ENCODE data around the gene NPLOC4. TPM values are rescaled to one million over a fixed set of nuclear protein-coding genes. Genes with fewer than 3 reads are reported as not detected.

NPLOC4 gene
- total RNA-seq, 2 donors from 2014 or later, result 43.8 to 63.0 TPM

- intact Hi-C loops (cut with DNase I), result no loop called here
- Histone ChIP-seq H3K4me1 (no peaks in the 10 kb centered on the region), H3K36me3 (replicated peaks in 1 of 2; ENCODE audit: insufficient read depth in 1 of 2, low read depth in 2 of 2) (peaks cover 4 to 31% of the 10 kb centered on the region in 2 donors), H3K27ac (no peak overlapping the region), H3K4me3 (no peak overlapping the region), H3K9me3 (no peaks in the 10 kb centered on the region), H3K27me3 (no peaks in the 10 kb centered on the region)
- no peak for ATAC-seq
- 96 to 98% methylated on average over 4 of the region's 4 CpGs for WGBS, 2 donors
- TF ChIP-seq CTCF (IDR thresholded peaks at IDR 0.05) (no peak), POLR2A (IDR thresholded peaks at IDR 0.05) (no peak)
- no peak for DNase-seq
Observed at GRCh38 chr17:81608082-81608481, 28.8 kb downstream of the NPLOC4 start.

- TF ChIP-seq CTCF (IDR thresholded peaks at IDR 0.05), result no peak
- TF ChIP-seq POLR2A (IDR thresholded peaks at IDR 0.05), result no peak
- Histone ChIP-seq H3K4me1 (no peaks in the 10 kb centered on the region), H3K27me3 (no peaks in the 10 kb centered on the region), H3K36me3 (replicated peaks in 1 of 2; ENCODE audit: insufficient read depth in 1 of 2, low read depth in 2 of 2) (peaks cover 4 to 28% of the 10 kb centered on the region in 2 donors), H3K9me3 (no peaks in the 10 kb centered on the region), H3K27ac (no peak overlapping the region), H3K4me3 (no peak overlapping the region)
- DNase-seq (no peak), ATAC-seq (no peak)
- intact Hi-C loops (cut with DNase I), result no loop called here
- WGBS, 2 donors, result 71 to 74% methylated on average over 6 of the region's 6 CpGs
Observed at GRCh38 chr17:81607431-81607830, 29.5 kb downstream of the NPLOC4 start.

GRCh38 chr17:81603846-81604610 lies 32.9 kb downstream of the NPLOC4 start:
- no peak overlapping the region for H3K27ac ChIP-seq
- peaks cover 4 to 33% of the 10 kb centered on the region in 2 donors for H3K36me3 ChIP-seq (replicated peaks in 1 of 2; ENCODE audit: insufficient read depth in 1 of 2, low read depth in 2 of 2)
- no peak for ATAC-seq
- no peaks in the 10 kb centered on the region for H3K27me3 ChIP-seq
- DNase-seq, result no peak
- no peak overlapping the region for H3K4me3 ChIP-seq
- intact Hi-C loops (cut with DNase I), result loop anchor here (5.0 kb wide), 1 partner anchor 357 kb away; no protein-coding TSS in a partner anchor
- TF ChIP-seq CTCF (IDR thresholded peaks at IDR 0.05) (no peak), POLR2A (IDR thresholded peaks at IDR 0.05) (no peak)
- 72 to 75% methylated on average over 10 to 11 of the region's 11 CpGs for WGBS, 2 donors
- H3K9me3 ChIP-seq, result no peaks in the 10 kb centered on the region
- no peaks in the 10 kb centered on the region for H3K4me1 ChIP-seq

- Histone ChIP-seq H3K27ac (no peak overlapping the region), H3K9me3 (no peaks in the 10 kb centered on the region), H3K36me3 (replicated peaks in 1 of 2; ENCODE audit: insufficient read depth in 1 of 2, low read depth in 2 of 2) (peaks cover 0 to 30% of the 10 kb centered on the region in 2 donors), H3K4me3 (no peak overlapping the region), H3K4me1 (no peaks in the 10 kb centered on the region), H3K27me3 (no peaks in the 10 kb centered on the region)
- ATAC-seq, result peak; percentile 92
- DNase-seq, result peak; percentile 44 to 66 (median 50)
- TF ChIP-seq POLR2A (IDR thresholded peaks at IDR 0.05), result no peak
- TF ChIP-seq CTCF (IDR thresholded peaks at IDR 0.05), result peak; percentile 67 to 85 (median 82)
- WGBS, 2 donors, result 34 to 38% methylated on average over 9 of the region's 9 CpGs
- intact Hi-C loops (cut with DNase I), result loop anchor here (5.0 kb wide), 1 partner anchor 354 kb away; no protein-coding TSS in a partner anchor
Observed at GRCh38 chr17:81601525-81602120, 35.3 kb downstream of the NPLOC4 start.

Measured in body of pancreas (tissue), 4 donors.